Smooth muscle cell (in vitro differentiated cells): ENCODE data around the gene ATRIP. TPM values are rescaled to one million over a fixed set of nuclear protein-coding genes. Genes with fewer than 3 reads are reported as not detected.
"Not testable (repeated sequence)": the region's sequence is repeated elsewhere in the genome, so short reads cannot be mapped to it uniquely, and the experiment has no call there.

Experiments
- DNase-seq: peaks from one replicate; lab custom pipeline; 2025; ENCODE audit not compliant: unreplicated experiment; lab: John Stamatoyannopoulos, UW
- H2AFZ ChIP-seq: fragments of 200-600 bp; sonication (generic); 2 replicates; pipeline ENCODE4 v1.6.0; 2016; ENCODE audit warnings: antibody characterized with exemption, low read depth, mild to moderate bottlenecking
- H3F3A ChIP-seq: fragments of 200-600 bp; sonication (generic); 2 replicates; pipeline ENCODE4 v1.6.0; 2017; ENCODE audit warnings: antibody characterized with exemption, low read depth
- H3K27ac ChIP-seq: fragments of 200-600 bp; sonication (generic); 2 replicates; pipeline ENCODE4 v1.5.1; 2016; ENCODE audit warnings: low read depth, mild to moderate bottlenecking
- H3K27me3 ChIP-seq: fragments of 200-600 bp; sonication (generic); 2 replicates; pipeline ENCODE4 v1.6.1; 2016; ENCODE audit warnings: low read depth, mild to moderate bottlenecking
- H3K36me3 ChIP-seq: fragments of 200-600 bp; sonication (generic); 2 replicates; pipeline ENCODE4 v1.5.1; 2016; ENCODE audit warnings: low read depth
- H3K4me1 ChIP-seq: fragments of 200-600 bp; sonication (generic); 2 replicates; pipeline ENCODE4 v1.5.1; 2016; ENCODE audit warnings: low read depth
- H3K4me2 ChIP-seq: fragments of 200-600 bp; sonication (generic); 2 replicates; pipeline ENCODE4 v1.6.0; 2016; ENCODE audit warnings: mild to moderate bottlenecking
- H3K4me3 ChIP-seq: fragments of 200-600 bp; sonication (generic); 2 replicates; pipeline ENCODE4 v1.5.1; 2016; ENCODE audit warnings: mild to moderate bottlenecking
- H3K79me2 ChIP-seq: fragments of 200-600 bp; sonication (generic); 2 replicates; pipeline ENCODE4 v1.6.0; 2016; ENCODE audit warnings: low read depth, mild to moderate bottlenecking
- H3K9ac ChIP-seq: fragments of 200-600 bp; sonication (generic); 2 replicates; pipeline ENCODE4 v1.6.0; 2016; ENCODE audit warnings: low read depth
- H3K9me3 ChIP-seq: fragments of 200-600 bp; sonication (generic); replicated peaks from 2 replicates; pipeline ENCODE4 v1.5.1; 2016; ENCODE audit warnings: low read depth
- H4K20me1 ChIP-seq: fragments of 200-600 bp; sonication (generic); 2 replicates; pipeline ENCODE4 v1.6.0; 2016; ENCODE audit warnings: low read depth
- WGBS: methylation state at CpG from one replicate; pipeline ENCODE4 v1.1.7; 2016; ENCODE audit warnings: low lambda C conversion rate; 5-methylcytosine and 5-hydroxymethylcytosine counted together
- polyA plus RNA-seq: library from polyadenylated mRNA; unstranded; fragments of >200 nt; fragmentation: Nextera tagmentation; extraction: Ambion mirVana; gene quantifications from 2 replicates; pipeline ENCODE4 v1.2.1, GENCODE V29; 2016
- total RNA-seq: library from RNA; depleted of rRNA; stranded (reverse); fragments of >200 nt; gene quantifications from 2 replicates; pipeline ENCODE4 v1.2.3, GENCODE V29; 2014
- TF ChIP-seq, protein P1 (sequence below): fragments of 200-600 bp; sonication (generic); IDR thresholded peaks from 2 replicates; pipeline ENCODE4 v1.5.1; 2017; ENCODE audit warnings: borderline replicate concordance, mild to moderate bottlenecking, antibody characterized with exemption; ENCODE audit not compliant: insufficient read depth, poor library complexity, severe bottlenecking

Gene ATRIP
- total and polyA plus RNA-seq, 2 experiments from 2014 or later = 4.0 to 7.3 TPM

- Histone ChIP-seq H3K27me3 (no peaks in the 10 kb centered on the region), H3K9ac (peak overlapping the region; percentile 83), H4K20me1 (no peaks in the 10 kb centered on the region), H3K4me3 (peak overlapping the region; percentile 57), H3K79me2 (peaks cover 29% of the 10 kb centered on the region), H3K4me2 (peak overlapping the region; percentile 90), H3K4me1 (peaks cover 31% of the 10 kb centered on the region), H3K9me3 (no peaks in the 10 kb centered on the region), H3K36me3 (no peaks in the 10 kb centered on the region), H3F3A (peaks cover 7% of the 10 kb centered on the region), H2AFZ (peak overlapping the region; percentile 40), H3K27ac (peak overlapping the region; percentile 82)
- WGBS = 6% methylated on average over 17 of the region's 17 CpGs
- TF ChIP-seq, protein P1, sequence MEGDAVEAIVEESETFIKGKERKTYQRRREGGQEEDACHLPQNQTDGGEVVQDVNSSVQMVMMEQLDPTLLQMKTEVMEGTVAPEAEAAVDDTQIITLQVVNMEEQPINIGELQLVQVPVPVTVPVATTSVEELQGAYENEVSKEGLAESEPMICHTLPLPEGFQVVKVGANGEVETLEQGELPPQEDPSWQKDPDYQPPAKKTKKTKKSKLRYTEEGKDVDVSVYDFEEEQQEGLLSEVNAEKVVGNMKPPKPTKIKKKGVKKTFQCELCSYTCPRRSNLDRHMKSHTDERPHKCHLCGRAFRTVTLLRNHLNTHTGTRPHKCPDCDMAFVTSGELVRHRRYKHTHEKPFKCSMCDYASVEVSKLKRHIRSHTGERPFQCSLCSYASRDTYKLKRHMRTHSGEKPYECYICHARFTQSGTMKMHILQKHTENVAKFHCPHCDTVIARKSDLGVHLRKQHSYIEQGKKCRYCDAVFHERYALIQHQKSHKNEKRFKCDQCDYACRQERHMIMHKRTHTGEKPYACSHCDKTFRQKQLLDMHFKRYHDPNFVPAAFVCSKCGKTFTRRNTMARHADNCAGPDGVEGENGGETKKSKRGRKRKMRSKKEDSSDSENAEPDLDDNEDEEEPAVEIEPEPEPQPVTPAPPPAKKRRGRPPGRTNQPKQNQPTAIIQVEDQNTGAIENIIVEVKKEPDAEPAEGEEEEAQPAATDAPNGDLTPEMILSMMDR = peak; percentile 30
- DNase-seq = peak; percentile 61
These were observed 26.5 kb downstream of the ATRIP start for GRCh38 chr3:48472923-48473616.

GRCh38 chr3:48473617-48473952 is 27.0 kb downstream of the ATRIP start:
- Histone ChIP-seq H3K9ac (peak overlapping the region; percentile 83), H3K4me3 (peak overlapping the region; percentile 57), H3K27me3 (no peaks in the 10 kb centered on the region), H2AFZ (no peak overlapping the region), H3K4me2 (peak overlapping the region; percentile 90), H4K20me1 (no peaks in the 10 kb centered on the region), H3K4me1 (peaks cover 31% of the 10 kb centered on the region), H3K79me2 (peaks cover 29% of the 10 kb centered on the region), H3F3A (peaks cover 7% of the 10 kb centered on the region), H3K36me3 (no peaks in the 10 kb centered on the region), H3K27ac (peak overlapping the region; percentile 82), H3K9me3 (no peaks in the 10 kb centered on the region)
- no peak for DNase-seq
- 71% methylated on average over 5 of the region's 5 CpGs for WGBS
- TF ChIP-seq, protein P1 = no peak

- H3K4me3 ChIP-seq, H4K20me1 ChIP-seq, H3K36me3 ChIP-seq, H3K27me3 ChIP-seq, H3K27ac ChIP-seq, H3F3A ChIP-seq, H3K4me2 ChIP-seq, DNase-seq, H3K9me3 ChIP-seq, H2AFZ ChIP-seq, H3K9ac ChIP-seq: not testable (repeated sequence)
- Histone ChIP-seq H3K4me1 (peaks cover 31% of the 10 kb centered on the region), H3K79me2 (peaks cover 29% of the 10 kb centered on the region)
- WGBS = 78% methylated on average over 4 of the region's 4 CpGs
These were observed 27.5 kb downstream of the ATRIP start for GRCh38 chr3:48474031-48474430.

- H3K4me1 ChIP-seq = peaks cover 31% of the 10 kb centered on the region
- H2AFZ ChIP-seq = no peak overlapping the region
- 55% methylated on average over 4 of the region's 4 CpGs for WGBS
- no peaks in the 10 kb centered on the region for H3K27me3 ChIP-seq
- H3F3A ChIP-seq = peaks cover 7% of the 10 kb centered on the region
- H3K79me2 ChIP-seq = peaks cover 29% of the 10 kb centered on the region
- no peak overlapping the region for H3K4me2 ChIP-seq
- H3K9ac ChIP-seq = no peak overlapping the region
- DNase-seq = no peak
- no peaks in the 10 kb centered on the region for H4K20me1 ChIP-seq
- no peaks in the 10 kb centered on the region for H3K36me3 ChIP-seq
- no peaks in the 10 kb centered on the region for H3K9me3 ChIP-seq
- TF ChIP-seq, protein P1 = no peak
- no peak overlapping the region for H3K27ac ChIP-seq
- H3K4me3 ChIP-seq = no peak overlapping the region
These were observed 28.1 kb downstream of the ATRIP start for GRCh38 chr3:48474619-48475018.
